Inferior parietal cortex (tissue), 1 donor: ENCODE measurements around the gene MTHFS.
A peak's percentile ranks its signal among the peaks of the same experiment; 100 is the strongest.

ENCODE experiments used
- DNase-seq: peaks from one replicate; pipeline ENCODE4 v3.0.0-alpha.2; 2016; ENCODE audit errors: extremely low spot score

Gene MTHFS

DNA sequence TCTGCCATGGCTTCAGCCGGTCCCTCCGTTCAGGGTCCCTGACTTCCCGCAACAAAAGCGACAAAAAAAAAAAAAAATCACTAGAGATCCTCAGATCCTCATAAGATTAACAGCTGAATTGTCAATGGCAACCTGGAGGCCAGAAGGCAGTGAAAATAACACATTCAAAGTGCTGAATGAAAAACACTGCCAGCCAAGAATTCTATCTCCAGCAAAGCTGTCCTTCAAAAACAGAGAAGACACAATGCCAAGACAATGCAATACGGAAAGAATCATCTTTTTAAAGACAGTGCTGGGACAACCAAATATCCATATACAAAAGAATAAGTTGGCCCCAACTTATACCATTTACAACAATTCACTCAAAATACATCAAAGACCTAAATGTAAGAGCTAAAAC lies 21.6 kb downstream of the MTHFS start:
- DNase-seq, result no peak

DNA sequence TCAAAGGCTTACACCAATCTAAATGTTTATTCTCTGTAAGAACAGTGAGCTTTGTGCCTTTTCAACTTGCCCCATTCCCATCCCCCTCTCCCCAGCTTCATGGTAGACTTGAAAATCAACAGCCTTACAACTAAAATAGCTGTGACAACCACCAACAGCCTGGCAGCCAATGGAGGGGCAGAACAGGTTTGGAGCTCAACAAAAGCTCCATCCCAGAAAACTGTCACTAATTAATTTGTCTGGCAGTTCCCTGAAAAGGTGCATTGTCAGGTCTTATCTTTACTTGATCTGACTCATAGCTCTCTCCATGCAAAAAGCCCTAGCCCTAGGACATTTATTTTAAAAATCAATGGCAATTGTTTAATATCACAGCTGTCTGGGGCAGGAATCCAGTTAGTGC lies 22.6 kb downstream of the MTHFS start:
- no peak for DNase-seq

DNA sequence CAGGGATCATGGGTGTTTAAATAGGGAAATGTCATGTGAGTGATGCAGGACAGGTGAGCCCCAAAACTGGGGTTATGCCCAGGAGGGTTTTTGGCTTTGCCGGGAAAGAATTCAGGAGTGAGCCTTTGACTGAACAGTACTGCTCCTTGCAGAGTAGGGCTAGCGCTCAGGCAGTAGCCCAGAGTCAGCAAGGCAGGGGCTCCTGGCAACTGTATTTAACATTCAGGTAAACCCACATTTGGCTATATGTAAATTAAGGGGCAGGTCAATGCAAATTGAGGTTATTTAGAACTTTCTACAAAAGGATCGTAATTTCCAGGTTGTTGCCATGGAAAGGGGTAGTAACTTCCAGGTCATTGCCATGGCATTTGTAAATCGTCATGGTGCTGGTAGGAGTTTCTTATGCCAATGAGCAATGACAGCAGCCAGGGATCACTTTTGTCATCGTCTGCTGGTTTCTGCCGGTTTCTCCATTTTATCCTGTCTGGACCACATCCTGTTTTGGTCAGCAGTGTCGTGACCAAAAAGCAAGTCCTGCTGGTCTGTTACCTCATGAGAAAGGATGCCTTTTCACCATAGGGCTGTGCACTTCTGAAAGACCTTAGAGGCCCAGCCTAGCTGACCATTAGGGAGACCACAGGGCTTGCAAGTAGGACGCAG lies 24.3 kb downstream of the MTHFS start:
- no peak for DNase-seq

DNA sequence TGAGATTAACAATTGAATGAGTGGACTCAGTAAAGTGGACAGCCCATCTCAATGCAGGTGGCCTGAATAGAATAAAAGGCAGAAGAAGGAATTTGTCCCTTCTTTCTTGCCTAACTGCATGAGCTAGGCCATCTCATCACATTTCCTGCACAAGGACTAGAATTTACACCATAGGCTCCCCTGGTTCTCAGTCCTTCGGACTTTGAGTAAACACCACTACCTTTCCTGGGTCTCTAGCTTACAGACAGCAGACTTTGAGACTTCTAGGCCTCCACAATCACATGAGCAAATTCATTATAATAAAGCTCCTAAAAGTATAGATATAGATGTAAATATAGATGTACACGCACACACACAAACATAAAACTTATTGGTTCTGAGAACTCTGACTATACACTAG lies 28.3 kb downstream of the MTHFS start:
- no peak for DNase-seq

DNA sequence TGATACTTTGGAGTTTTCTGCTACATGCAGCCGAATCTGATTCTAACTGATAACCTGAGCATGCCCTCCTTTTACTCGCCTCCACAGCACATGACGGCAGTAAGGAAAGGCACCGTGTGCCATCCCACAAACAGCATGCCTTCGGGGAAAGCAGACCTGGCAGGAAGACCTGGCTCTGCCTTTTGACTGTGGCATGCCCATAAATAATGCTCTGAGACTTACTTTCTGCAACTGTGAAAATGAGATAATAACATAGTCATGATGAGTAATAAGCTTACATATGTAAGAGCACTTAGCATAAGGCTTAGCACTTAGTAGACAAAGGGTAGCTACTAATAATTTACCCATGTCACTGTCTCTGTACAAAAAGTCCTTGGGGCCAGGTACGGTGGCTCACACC lies 32.9 kb downstream of the MTHFS start:
- no peak for DNase-seq

DNA sequence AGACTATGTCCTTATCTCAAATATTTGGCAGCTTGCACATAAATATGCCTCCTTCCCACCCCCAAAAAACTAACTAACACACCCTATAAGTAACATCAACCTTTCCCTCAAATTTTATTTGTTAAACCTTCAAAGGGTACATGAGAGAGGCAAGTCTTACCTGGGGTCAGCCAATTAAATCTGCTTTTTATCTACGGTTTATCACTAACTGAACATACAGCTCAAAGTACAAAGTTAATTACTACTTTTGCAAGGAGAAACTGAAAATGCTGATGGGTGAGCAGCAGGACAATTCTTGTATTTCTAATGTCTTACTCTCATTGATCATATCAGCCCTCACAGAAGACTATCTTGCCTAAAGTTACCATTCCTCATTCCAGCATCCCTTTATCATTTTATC lies 34.6 kb downstream of the MTHFS start:
- DNase-seq, result no peak

DNA sequence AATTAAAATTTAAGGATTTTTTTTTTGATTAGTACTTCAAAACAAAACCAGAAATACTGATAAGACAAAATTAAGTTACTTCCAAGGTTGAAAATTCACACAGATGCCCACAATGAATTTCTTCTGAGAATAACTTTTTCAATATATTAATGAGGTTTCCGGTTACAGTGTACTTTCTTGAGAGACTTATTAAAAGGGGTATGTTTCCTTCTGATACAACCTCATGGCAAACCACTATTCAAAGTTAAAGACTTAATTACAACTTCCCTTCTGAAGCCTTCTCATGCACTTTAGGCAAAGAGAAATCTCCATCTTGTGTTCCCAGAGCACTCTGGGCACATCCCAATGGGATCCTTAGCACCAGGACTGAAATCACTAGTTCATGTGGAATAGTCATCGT lies 36.2 kb downstream of the MTHFS start:
- DNase-seq, result no peak

DNA sequence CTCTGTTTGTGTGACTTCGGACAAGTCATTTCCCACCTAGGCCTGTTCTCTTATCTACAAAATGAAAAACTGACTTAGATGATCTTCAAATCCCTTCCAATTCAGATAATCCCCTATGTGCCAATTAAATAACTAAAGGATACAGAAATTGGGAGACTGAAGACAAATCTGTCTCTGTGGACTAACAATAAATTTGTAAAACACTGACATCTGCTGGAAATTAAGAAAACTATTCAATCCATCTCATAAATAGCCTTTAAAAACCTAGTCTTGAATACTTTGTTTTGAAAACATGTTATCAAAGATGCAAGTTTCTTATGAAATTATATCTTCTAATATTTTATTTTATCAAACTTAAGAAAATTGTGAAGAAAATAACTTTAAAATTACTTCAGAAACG lies 38.3 kb downstream of the MTHFS start:
- no peak for DNase-seq

DNA sequence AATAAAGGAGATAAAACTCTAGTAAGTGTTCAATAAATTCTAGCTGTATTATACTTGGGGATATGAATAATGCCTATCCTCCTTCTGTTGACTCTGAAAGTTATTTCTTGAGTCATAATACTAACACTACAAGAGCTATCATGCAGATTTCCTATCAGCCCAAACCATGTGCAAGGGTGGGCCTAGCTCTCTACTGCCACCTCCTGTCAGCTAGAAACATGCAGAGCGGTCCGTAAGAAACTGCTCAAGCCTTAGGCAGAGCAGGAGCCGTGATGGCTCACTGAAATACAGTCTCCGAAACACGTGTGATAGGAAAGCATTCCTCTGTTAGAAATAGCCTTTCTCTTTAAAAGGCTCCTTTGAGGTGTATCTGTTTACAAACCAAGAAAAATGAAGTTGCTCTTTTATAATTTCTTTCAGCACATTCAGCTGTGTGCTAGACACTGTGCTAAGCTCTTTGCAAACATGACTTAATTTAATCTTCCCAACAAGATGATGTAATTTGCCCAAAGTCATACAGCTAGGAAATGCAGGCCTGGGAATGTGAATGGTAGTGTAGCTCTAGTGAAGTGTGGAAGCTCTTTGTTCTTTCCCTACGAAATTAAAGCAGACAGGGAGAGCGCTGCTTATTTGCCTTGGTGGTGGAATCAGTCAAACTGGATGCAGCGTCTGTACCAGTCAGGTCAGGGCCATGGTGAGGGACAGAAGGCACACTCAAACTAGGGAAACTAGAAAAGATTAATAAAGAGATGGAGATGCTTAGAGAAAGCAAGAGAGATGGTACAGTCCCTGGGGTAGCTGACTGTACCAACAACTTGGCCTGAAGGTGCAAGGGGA lies 43.1 kb downstream of the MTHFS start:
- DNase-seq, result peak; percentile 88

DNA sequence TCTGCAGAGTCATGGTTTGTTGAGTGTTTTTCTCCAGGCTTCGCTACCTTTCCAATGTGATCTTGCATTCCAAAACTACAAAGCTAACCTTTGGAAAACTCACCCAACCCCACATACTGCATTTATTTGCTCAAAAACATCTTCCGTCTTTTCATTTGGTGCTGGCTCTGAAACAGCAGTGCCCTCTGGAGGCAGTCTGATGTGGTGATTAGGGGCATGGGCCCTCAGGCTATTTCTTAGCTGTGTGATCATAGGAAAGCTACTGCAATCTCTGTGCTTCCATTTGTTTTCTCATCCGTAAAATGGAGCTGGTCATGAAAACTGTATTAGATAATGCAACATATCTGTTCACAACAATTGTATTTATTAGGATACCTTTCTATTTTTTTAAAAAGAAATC lies 47.0 kb downstream of the MTHFS start:
- peak; percentile 68 for DNase-seq

DNA sequence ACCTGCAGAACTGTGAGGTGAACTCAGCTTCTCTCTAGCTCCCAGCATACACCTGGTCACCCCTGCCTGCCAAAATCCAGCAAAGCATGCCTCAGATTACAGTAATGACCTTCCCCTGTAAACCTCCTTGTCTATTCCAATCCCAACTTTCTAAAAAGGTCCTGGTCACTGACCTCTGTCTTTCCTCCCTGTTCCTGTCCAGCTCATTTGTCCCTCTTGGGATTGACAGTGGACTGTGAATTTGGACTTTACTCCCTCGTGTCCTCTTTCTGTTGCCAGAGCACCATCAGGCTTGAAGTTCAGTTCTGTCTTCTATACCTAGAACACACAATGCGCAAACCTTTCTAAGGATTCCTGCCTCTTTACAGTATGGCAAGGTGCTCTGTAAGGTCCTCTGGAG lies 50.3 kb downstream of the MTHFS start:
- DNase-seq, result no peak

DNA sequence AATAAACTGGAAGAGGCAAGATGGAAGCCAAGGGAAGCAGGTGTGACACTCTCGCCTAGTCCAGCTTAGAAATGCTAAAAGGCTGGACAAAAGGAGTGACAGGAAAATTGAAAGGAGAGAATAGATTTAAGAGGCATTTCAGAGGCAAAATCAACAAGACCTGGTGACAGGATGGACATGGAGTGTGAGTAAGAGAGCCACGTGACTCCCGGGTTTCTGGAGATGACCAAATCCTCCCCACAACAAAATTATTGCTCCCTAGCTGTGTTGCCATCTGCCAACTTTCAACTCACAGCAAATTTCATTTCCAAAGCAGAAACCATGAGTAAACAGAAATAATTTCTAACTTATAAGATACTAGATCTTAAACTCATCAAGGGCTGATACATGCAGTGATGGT lies 52.6 kb downstream of the MTHFS start:
- no peak for DNase-seq

DNA sequence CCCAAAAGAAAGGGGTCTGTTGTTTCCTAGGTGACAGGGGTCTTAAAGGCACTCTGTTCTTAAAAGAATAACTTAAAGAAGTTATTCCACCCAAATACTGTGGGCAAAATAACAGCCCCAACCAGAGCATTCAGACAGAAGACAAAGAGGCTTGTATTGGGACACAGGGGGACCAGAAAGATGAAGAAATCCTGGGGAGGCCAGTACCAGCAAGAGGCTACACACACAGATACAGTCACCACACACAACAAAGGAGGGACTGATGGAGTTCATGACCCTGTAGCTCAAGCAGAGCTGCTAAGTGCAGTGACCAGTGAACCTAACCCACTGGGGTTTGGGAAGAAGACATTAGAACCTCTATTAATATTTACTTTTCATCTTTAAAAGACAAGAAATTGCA lies 59.0 kb downstream of the MTHFS start:
- no peak for DNase-seq

DNA sequence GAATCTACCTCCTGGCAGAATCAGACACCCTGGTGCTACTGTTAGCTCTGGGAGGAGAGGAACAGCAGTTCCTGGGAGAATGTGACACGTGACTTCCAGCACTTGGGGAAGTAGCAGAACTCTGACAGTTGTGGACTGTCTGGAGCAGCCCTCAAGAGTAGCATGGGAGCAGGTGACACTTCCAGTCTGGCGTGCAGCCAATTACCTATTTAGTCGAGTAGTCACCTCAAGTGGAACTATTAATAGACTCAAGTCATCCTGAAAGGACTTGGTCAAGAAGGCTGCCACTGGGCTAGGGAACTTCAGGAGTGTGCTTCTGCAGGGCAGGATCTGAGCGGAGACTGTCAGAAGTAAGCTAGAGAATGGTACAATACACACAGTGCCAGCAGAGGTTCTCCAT lies 62.3 kb downstream of the MTHFS start:
- DNase-seq, result no peak

DNA sequence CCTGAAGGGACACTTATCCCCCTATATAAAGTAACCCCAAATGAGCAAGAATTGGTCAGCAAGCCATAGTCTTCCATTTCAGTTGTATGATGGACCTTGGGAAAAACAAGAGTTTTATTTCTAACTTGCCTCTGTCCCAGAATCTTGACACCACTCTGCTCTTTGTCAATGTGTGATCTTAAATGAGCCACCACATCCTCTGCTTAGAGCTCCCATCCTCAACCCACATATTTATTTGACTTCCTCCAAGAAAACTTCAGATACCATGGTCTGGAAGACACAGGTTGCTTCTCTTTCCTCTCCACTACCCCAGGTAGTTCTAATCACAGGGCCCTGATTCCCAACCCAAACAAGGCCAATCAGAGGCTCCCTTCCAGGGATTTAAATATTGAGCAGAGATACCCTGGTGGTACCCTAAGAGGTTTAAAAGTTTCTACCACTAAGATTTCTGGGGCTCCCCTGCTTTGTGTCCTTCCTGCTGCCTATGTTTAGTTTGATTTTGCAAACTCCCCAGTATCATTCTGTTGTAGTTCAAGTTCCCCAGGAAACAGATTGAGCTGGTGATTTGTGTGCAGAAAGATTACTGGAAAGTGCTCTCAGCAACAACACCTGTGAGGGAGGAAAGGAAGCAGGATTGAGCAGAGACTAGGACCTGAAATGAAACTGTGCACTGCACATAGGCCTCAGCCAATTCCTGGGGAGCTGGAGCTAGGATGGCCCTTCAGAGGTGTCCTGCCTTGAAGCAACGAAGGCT lies 64.3 kb downstream of the MTHFS start:
- DNase-seq, result no peak

DNA sequence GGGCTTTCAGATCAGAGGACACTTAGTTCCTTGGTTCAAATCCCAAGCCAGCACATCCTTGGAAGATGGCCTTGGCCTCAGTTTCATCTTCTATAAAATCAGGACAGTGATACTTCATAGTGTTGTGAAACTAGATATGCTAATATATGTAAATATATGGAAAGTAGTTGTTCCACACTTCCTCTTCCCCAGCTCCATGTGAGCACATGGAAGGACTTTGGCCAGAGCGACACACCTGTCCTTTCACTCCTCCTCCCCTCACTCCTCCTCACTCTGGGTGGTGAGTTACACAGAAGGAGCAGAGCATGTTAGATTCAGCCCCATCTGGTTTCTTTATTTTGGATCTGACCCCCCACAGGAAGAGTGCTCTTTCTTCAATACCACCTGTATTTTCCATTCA lies 65.2 kb downstream of the MTHFS start:
- DNase-seq, result no peak

DNA sequence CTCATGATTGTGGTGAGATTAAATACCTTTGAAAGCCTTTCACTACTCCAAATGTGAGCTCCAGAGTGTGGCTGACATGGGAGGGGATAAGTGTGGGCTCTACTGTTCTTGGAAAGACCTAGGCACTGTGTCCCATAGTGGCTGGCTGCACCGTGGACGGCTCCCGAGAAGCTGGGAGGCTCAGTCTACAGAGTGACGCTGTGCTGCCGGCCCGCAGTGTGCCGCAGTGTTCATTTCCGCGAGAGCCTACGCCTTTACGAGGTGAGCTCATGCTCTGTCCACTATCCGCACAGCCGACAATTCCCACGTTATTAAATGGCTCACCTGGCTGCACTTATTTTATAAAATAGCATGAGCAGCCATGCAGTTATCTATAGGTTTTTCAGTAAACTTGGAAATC lies 66.9 kb downstream of the MTHFS start:
- no peak for DNase-seq

DNA sequence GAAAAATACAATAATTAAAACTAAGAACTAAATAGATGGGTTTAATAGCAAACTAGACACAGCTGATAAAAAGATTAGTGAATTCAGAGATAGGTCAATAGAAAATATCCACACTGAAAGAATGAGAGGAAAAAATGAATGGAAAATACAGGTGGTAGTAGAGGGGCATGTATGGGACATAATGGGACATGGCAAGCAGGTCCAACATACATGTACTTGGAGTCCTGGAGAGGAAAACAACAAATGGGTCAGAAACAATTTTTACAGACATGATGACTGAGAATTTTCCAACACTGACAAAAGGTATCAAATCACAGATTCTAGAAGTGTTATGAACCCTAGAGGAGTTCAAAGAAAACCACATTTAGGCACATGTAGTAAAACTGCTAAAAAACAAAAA lies 68.4 kb downstream of the MTHFS start:
- no peak for DNase-seq

DNA sequence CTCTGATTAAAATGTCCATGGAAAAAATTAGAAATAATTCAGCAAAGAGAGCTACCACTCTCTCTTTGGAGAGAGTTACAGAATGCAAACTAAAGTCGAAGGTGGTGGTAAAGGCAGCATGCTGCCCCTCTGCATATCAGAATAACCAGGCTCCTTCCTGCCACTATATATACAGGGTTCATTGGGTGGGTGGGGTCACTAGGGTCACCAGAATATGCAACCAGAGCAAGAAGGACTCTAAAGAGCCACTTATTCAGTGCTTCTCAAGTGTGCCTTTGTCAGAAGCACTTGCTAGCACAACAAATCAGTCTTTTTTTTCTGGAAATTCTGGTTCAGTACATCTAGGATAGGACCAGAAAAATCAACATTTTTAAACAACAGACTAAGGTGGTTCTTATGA lies 70.0 kb downstream of the MTHFS start:
- DNase-seq, result no peak

DNA sequence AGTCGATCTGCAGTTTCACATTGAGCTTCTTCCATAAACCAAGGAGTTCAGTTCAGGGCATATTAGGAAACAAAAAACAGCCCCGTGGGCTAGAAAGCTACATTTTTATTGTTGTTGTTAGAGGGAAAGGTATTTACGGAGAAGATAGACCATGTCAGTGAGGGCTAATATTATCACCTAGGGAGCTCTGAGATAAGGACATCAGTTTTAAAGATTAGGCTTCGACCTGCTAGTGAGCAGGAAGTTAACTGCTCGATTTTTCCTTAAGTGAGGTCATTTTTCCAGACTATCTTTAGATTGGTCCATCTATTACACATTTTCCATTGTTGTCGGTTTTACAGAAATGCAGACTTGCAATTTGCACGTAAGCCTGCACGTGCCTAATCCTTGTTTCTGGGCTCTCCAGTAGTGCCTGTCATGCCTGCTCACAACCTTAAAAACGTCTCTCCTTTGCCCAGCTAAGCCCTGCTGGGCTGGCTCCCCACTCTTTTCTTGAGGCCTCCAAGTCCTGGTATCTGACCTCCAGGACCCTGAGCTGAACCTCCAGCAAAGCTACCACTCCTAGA lies 72.6 kb downstream of the MTHFS start:
- no peak for DNase-seq

DNA sequence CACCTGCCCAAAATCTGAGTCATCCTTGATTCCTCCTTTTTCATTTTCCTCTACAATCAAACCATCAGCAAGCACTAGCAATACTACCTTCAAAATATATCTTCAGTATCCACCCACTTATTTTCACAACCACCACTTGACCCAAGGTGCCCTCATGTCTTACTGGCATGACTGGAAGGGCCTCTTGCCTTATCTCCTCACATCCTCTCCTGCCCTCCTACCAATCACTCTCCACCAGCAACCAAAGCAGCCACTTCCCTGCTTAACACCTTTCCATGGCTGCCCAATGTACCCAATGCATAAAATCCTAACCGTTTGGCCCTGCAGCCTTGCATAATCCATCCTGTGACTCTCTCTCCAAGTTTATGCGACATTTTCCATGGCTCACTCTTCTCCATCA lies 76.0 kb downstream of the MTHFS start:
- DNase-seq, result no peak

DNA sequence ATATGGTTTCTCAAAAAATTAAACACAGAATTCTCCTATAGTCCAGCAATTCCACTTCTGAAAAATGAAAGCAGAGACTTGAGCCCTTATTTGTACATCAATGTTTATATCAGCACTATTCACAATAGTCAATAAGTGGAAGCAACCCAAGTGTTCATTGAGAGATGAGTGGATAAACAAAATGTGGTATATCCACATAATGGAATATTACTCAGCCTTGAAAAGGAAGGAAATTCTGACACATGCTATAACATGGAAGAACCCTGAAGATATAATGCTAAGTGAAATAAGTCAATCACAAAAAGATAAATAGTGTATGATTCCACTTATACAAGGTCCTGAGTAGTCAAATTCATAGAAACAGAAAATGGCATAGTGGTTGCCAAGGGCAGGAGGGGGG lies 76.6 kb downstream of the MTHFS start:
- no peak for DNase-seq

DNA sequence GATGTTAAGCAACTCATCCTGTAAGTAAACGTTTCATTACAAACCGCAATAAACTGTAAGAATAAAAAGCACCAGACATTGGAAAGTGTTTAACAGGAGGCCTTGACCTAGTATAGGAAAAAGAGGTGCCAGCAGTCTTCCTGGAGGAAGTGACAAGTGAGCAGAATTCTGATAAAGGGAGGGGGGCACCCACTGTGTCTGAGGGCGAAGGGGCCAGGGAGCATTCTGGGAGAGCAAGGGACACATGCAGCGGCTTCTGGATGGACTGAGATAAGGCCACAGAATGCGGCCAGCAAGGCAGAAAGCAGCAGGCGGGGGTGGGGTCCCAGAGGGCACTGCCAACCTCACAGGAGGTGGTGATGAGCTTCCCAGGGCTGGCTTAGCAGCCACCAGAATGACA lies 80.2 kb downstream of the MTHFS start:
- DNase-seq, result no peak
